ENCODE data around the gene GGTLC2. TPM values are rescaled to one million over a fixed set of nuclear protein-coding genes. Genes with fewer than 3 reads are reported as not detected.

GGTLC2 gene
- total RNA-seq, 1 donor from 2014 or later = not detected

- no peaks in the 10 kb centered on the region for H3K9me3 Mint-ChIP-seq (ENCODE audit: unreplicated experiment)
- H3K27ac Mint-ChIP-seq (ENCODE audit: unreplicated experiment) = no peak overlapping the region
- H3K4me3 Mint-ChIP-seq (ENCODE audit: unreplicated experiment) = no peak overlapping the region
- peaks cover 41% of the 10 kb centered on the region for H3K27me3 Mint-ChIP-seq (ENCODE audit: unreplicated experiment)
- no peak for TF ChIP-seq CTCF (IDR thresholded peaks at IDR 0.05)
- DNase-seq (ENCODE audit: extremely low spot score, unreplicated experiment) = peak; percentile 23
- H3K36me3 Mint-ChIP-seq (ENCODE audit: unreplicated experiment) = no peaks in the 10 kb centered on the region
- no peaks in the 10 kb centered on the region for H3K4me1 Mint-ChIP-seq (ENCODE audit: unreplicated experiment)
Observed at GRCh38 chr22:22612516-22612915, 31.9 kb upstream of the GGTLC2 start.

GRCh38 chr22:22614065-22614464, 30.3 kb upstream of the GGTLC2 start:
- DNase-seq (ENCODE audit: extremely low spot score, unreplicated experiment) = no peak
- Mint-ChIP-seq H3K4me3 (ENCODE audit: unreplicated experiment) (no peak overlapping the region), H3K4me1 (ENCODE audit: unreplicated experiment) (no peaks in the 10 kb centered on the region), H3K36me3 (ENCODE audit: unreplicated experiment) (no peaks in the 10 kb centered on the region), H3K27me3 (ENCODE audit: unreplicated experiment) (peaks cover 37% of the 10 kb centered on the region), H3K9me3 (ENCODE audit: unreplicated experiment) (no peaks in the 10 kb centered on the region), H3K27ac (ENCODE audit: unreplicated experiment) (no peak overlapping the region)
- TF ChIP-seq CTCF (IDR thresholded peaks at IDR 0.05) = no peak

GRCh38 chr22:22616636-22617035, 27.8 kb upstream of the GGTLC2 start:
- no peak for TF ChIP-seq CTCF (IDR thresholded peaks at IDR 0.05)
- no peak overlapping the region for H3K27ac Mint-ChIP-seq (ENCODE audit: unreplicated experiment)
- H3K4me3 Mint-ChIP-seq (ENCODE audit: unreplicated experiment) = no peak overlapping the region
- no peaks in the 10 kb centered on the region for H3K36me3 Mint-ChIP-seq (ENCODE audit: unreplicated experiment)
- peaks cover 29% of the 10 kb centered on the region for H3K27me3 Mint-ChIP-seq (ENCODE audit: unreplicated experiment)
- no peaks in the 10 kb centered on the region for H3K9me3 Mint-ChIP-seq (ENCODE audit: unreplicated experiment)
- DNase-seq (ENCODE audit: extremely low spot score, unreplicated experiment) = no peak
- H3K4me1 Mint-ChIP-seq (ENCODE audit: unreplicated experiment) = no peaks in the 10 kb centered on the region

GRCh38 chr22:22618448-22618847, 26.0 kb upstream of the GGTLC2 start:
- H3K4me3 Mint-ChIP-seq (ENCODE audit: unreplicated experiment) = no peak overlapping the region
- no peak overlapping the region for H3K27ac Mint-ChIP-seq (ENCODE audit: unreplicated experiment)
- peaks cover 25% of the 10 kb centered on the region for H3K27me3 Mint-ChIP-seq (ENCODE audit: unreplicated experiment)

GRCh38 chr22:22618923-22619322, 25.5 kb upstream of the GGTLC2 start:
- no peaks in the 10 kb centered on the region for H3K9me3 Mint-ChIP-seq (ENCODE audit: unreplicated experiment)
- H3K27ac Mint-ChIP-seq (ENCODE audit: unreplicated experiment) = no peak overlapping the region
- peaks cover 25% of the 10 kb centered on the region for H3K27me3 Mint-ChIP-seq (ENCODE audit: unreplicated experiment)
- no peaks in the 10 kb centered on the region for H3K36me3 Mint-ChIP-seq (ENCODE audit: unreplicated experiment)
- TF ChIP-seq CTCF (IDR thresholded peaks at IDR 0.05) = no peak
- H3K4me1 Mint-ChIP-seq (ENCODE audit: unreplicated experiment) = no peaks in the 10 kb centered on the region
- DNase-seq (ENCODE audit: extremely low spot score, unreplicated experiment) = no peak
- no peak overlapping the region for H3K4me3 Mint-ChIP-seq (ENCODE audit: unreplicated experiment)

More at GRCh38 chr22:22618448-22618847, 26.0 kb upstream of the GGTLC2 start:
- H3K36me3 Mint-ChIP-seq (ENCODE audit: unreplicated experiment) = no peaks in the 10 kb centered on the region
- H3K4me1 Mint-ChIP-seq (ENCODE audit: unreplicated experiment) = no peaks in the 10 kb centered on the region
- TF ChIP-seq CTCF (IDR thresholded peaks at IDR 0.05) = no peak
- DNase-seq (ENCODE audit: extremely low spot score, unreplicated experiment) = no peak
- no peaks in the 10 kb centered on the region for H3K9me3 Mint-ChIP-seq (ENCODE audit: unreplicated experiment)

Data from osteocyte (in vitro differentiated cells).